Ishikawa (cell line): ENCODE measurements around the gene GOLT1A.

Source experiments
- CEBPB ChIP-seq: IDR thresholded peaks from 2 replicates; pipeline ENCODE4 v1.6.1; 2012
- CREB1 ChIP-seq: IDR thresholded peaks from 2 replicates; pipeline ENCODE4 v1.6.1; 2012; ENCODE audit warnings: low read depth
- EGR1 ChIP-seq: IDR thresholded peaks from 2 replicates; pipeline ENCODE4 v1.6.1; 2012
- EP300 ChIP-seq: IDR thresholded peaks from 2 replicates; pipeline ENCODE4 v1.6.1; 2012; ENCODE audit warnings: borderline replicate concordance
- FOXM1 ChIP-seq: IDR thresholded peaks from 2 replicates; pipeline ENCODE4 v1.6.1; 2012; ENCODE audit warnings: low read depth, borderline replicate concordance
- NFIC ChIP-seq: IDR thresholded peaks from 2 replicates; pipeline ENCODE4 v1.6.1; 2012
- RAD21 ChIP-seq: IDR thresholded peaks from 2 replicates; pipeline ENCODE4 v1.6.1; 2012; ENCODE audit warnings: low read depth
- REST ChIP-seq: IDR thresholded peaks from 2 replicates; pipeline ENCODE4 v1.6.1; 2012; ENCODE audit warnings: low read depth, mild to moderate bottlenecking
- TAF1 ChIP-seq: IDR thresholded peaks from 2 replicates; pipeline ENCODE4 v1.6.1; 2012; ENCODE audit warnings: low read depth, mild to moderate bottlenecking
- TCF12 ChIP-seq: IDR thresholded peaks from 2 replicates; pipeline ENCODE4 v1.6.1; 2012; ENCODE audit warnings: low read depth
- TEAD4 ChIP-seq: IDR thresholded peaks from 2 replicates; pipeline ENCODE4 v1.6.1; 2012
- USF1 ChIP-seq: IDR thresholded peaks from 2 replicates; pipeline ENCODE4 v1.6.1; 2012
- YY1 ChIP-seq: IDR thresholded peaks from 2 replicates; pipeline ENCODE4 v1.6.1; 2012; ENCODE audit warnings: low read depth
- ZBTB7A ChIP-seq: IDR thresholded peaks from 2 replicates; pipeline ENCODE4 v1.6.1; 2012; ENCODE audit warnings: low read depth
- TF ChIP-seq, protein P1 (sequence below): IDR thresholded peaks from 2 replicates; pipeline ENCODE4 v1.6.1; 2012

GOLT1A gene

GRCh38 chr1:204166219-204166618 is 47.6 kb downstream of the GOLT1A start, which contains the start of gene REN:
REN (minus strand) TSS chr1:204166337; CDS start chr1:204166293, 44 bp downstream.
- TF ChIP-seq NFIC (no peak), YY1 (no peak), FOXM1 (no peak), REST (no peak), USF1 (no peak), CREB1 (no peak), EGR1 (no peak), TAF1 (no peak), TEAD4 (no peak), CEBPB (no peak), EP300 (no peak), RAD21 (no peak), ZBTB7A (no peak), TCF12 (no peak)
- TF ChIP-seq, protein P1, sequence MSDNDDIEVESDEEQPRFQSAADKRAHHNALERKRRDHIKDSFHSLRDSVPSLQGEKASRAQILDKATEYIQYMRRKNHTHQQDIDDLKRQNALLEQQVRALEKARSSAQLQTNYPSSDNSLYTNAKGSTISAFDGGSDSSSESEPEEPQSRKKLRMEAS = no peak

DNA sequence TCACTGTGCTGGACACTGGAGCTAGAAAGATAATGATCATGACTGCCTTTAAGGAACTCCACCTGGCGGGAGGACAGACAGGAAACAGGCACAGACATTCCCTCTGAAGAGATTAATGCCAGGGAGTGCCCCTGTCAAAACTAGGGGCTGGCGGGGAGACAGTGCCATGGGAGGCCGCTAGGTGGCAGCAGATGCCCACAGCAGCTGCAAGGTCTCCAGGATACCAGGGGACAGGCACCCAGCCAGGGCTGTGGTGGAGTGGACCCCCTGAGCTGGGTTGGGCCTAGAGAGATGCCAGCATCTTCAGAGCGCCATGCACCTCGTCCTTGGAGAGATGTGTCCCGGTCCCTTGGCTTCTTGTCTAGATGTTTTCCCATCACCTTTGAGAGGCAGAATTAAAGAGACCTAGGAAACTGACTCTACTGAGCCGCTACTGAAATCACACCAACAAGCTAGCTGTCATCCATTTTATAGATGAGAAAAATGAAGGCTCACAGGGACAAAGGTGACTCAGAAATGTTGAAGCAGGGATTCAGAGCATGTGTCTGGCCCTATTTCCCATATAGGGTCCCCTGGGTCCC is 51.2 kb downstream of the GOLT1A start:
- no peak for TF ChIP-seq TAF1
- peak; percentile 97 for TF ChIP-seq RAD21
- 0 out of 2 replicates have a peak, but pooled peaks have one; percentile 31 for TF ChIP-seq ZBTB7A

GRCh38 chr1:204161609-204162493 is 51.9 kb downstream of the GOLT1A start:
- TF ChIP-seq CEBPB (no peak), YY1 (no peak), TCF12 (no peak), ZBTB7A (no peak), TEAD4 (no peak), CREB1 (no peak), NFIC (no peak), RAD21 (no peak), REST (no peak), FOXM1 (no peak), EGR1 (no peak), TAF1 (no peak), USF1 (no peak), EP300 (no peak)
- TF ChIP-seq, protein P1 = no peak

GRCh38 chr1:204157962-204158361 is 55.8 kb downstream of the GOLT1A start:
- TF ChIP-seq TEAD4 = no peak
- no peak for TF ChIP-seq EGR1
- TF ChIP-seq CEBPB = no peak
- TF ChIP-seq, protein P1 = no peak
- TF ChIP-seq ZBTB7A = no peak
- no peak for TF ChIP-seq CREB1
- no peak for TF ChIP-seq FOXM1
- no peak for TF ChIP-seq USF1
- TF ChIP-seq REST = no peak
- TF ChIP-seq YY1 = no peak
- TF ChIP-seq RAD21 = no peak
- no peak for TF ChIP-seq TCF12
- TF ChIP-seq TAF1 = no peak
- no peak for TF ChIP-seq EP300
